WTC11 (cell line): ENCODE data around the gene RCVRN. TPM values are rescaled to one million over a fixed set of nuclear protein-coding genes. Genes with fewer than 3 reads are reported as not detected.
A peak's percentile ranks its signal among the peaks of the same experiment; 100 is the strongest.

Experiments used
- ATAC-seq: fragments of 200-7000 bp; cut with Tn5 transposase; 2 replicates; pipeline ENCODE4 v1.10.0; 2021; ENCODE audit warnings: mild to moderate bottlenecking, moderate library complexity
- CTCF ChIA-PET: fragments of 300-600 bp; sonication (Branson Sonifier 250); formaldehyde crosslinking; loops from one replicate; lab custom pipeline; 2021; ENCODE audit warnings: antibody characterized with exemption; lab: Charles Lee
- POLR2A ChIA-PET: fragments of 350-600 bp; sonication (Branson Sonifier 250); formaldehyde crosslinking; loops from one replicate; lab custom pipeline; 2021; ENCODE audit warnings: antibody characterized with exemption; lab: Charles Lee
- DNase-seq: peaks from one replicate; pipeline ENCODE4 v3.0.0; 2021; ENCODE audit warnings: low spot score
- H3K27ac Mint-ChIP-seq: 2 replicates; pipeline ENCODE4 v1.8.0; 2021; ENCODE audit warnings: mixed read lengths
- H3K27me3 Mint-ChIP-seq: 2 replicates; pipeline ENCODE4 v1.8.0; 2021; ENCODE audit warnings: low read depth, mild to moderate bottlenecking, moderate library complexity, mixed read lengths
- H3K36me3 Mint-ChIP-seq: 2 replicates; pipeline ENCODE4 v1.8.0; 2021; ENCODE audit warnings: mixed read lengths
- H3K4me1 Mint-ChIP-seq: 2 replicates; pipeline ENCODE4 v1.8.0; 2022; ENCODE audit warnings: mixed read lengths
- H3K4me3 Mint-ChIP-seq: 2 replicates; pipeline ENCODE4 v1.8.0; 2021; ENCODE audit warnings: mild to moderate bottlenecking, moderate library complexity, mixed read lengths
- H3K9me3 Mint-ChIP-seq: 2 replicates; pipeline ENCODE4 v1.8.0; 2021; ENCODE audit warnings: mixed read lengths
- ARID4B ChIP-seq: sonication (generic); formaldehyde crosslinking; IDR thresholded peaks from 2 replicates; pipeline ENCODE4 v1.8.0; 2023; ENCODE audit warnings: missing genetic modification reagents, mild to moderate bottlenecking, borderline replicate concordance
- CTCF ChIP-seq: fragments of 200-600 bp; IDR thresholded peaks from 2 replicates; pipeline ENCODE4 v1.8.0; 2022; ENCODE audit warnings: antibody characterized with exemption
- ERG ChIP-seq: fragments of 250-450 bp; sonication (Bioruptor Pico); IDR thresholded peaks from 2 replicates; pipeline ENCODE4 v1.8.0; 2021; ENCODE audit warnings: mild to moderate bottlenecking
- ETV6 ChIP-seq: sonication (generic); formaldehyde crosslinking; IDR thresholded peaks from 2 replicates; pipeline ENCODE4 v1.8.1; 2022; ENCODE audit warnings: mild to moderate bottlenecking, missing genetic modification reagents
- FOXP1 ChIP-seq: sonication (generic); formaldehyde crosslinking; IDR thresholded peaks from 2 replicates; pipeline ENCODE4 v1.8.0; 2022; ENCODE audit warnings: missing genetic modification reagents, mild to moderate bottlenecking, moderate library complexity, borderline replicate concordance
- IRF1 ChIP-seq: sonication (generic); formaldehyde crosslinking; IDR thresholded peaks from 2 replicates; pipeline ENCODE4 v1.8.0; 2023; ENCODE audit warnings: missing genetic modification reagents
- MLX ChIP-seq: sonication (generic); formaldehyde crosslinking; IDR thresholded peaks from 2 replicates; pipeline ENCODE4 v1.8.1; 2023; ENCODE audit warnings: mild to moderate bottlenecking, missing genetic modification reagents, moderate library complexity
- PREB ChIP-seq: sonication (generic); formaldehyde crosslinking; IDR thresholded peaks from 2 replicates; pipeline ENCODE4 v1.8.1; 2022; ENCODE audit warnings: mild to moderate bottlenecking, missing genetic modification reagents, moderate library complexity, borderline replicate concordance
- SP1 ChIP-seq: sonication (generic); formaldehyde crosslinking; conservative IDR thresholded peaks from 2 replicates; pipeline ENCODE4 v1.8.1; 2022; ENCODE audit warnings: missing genetic modification reagents
- USF1 ChIP-seq: sonication (generic); formaldehyde crosslinking; IDR thresholded peaks from 2 replicates; pipeline ENCODE4 v1.8.0; 2022; ENCODE audit warnings: mild to moderate bottlenecking, missing genetic modification reagents
- ZBTB21 ChIP-seq: sonication (generic); formaldehyde crosslinking; IDR thresholded peaks from 2 replicates; pipeline ENCODE4 v1.8.1; 2023; ENCODE audit warnings: mild to moderate bottlenecking, missing genetic modification reagents, borderline replicate concordance
- ZNF232 ChIP-seq: sonication (generic); formaldehyde crosslinking; IDR thresholded peaks from 2 replicates; pipeline ENCODE4 v1.8.0; 2022; ENCODE audit warnings: mild to moderate bottlenecking, missing genetic modification reagents
- ZNF281 ChIP-seq: sonication (generic); formaldehyde crosslinking; IDR thresholded peaks from 2 replicates; pipeline ENCODE4 v1.8.0; 2023; ENCODE audit warnings: mild to moderate bottlenecking, missing genetic modification reagents
- ZSCAN18 ChIP-seq: fragments of 250-450 bp; sonication (Bioruptor Pico); IDR thresholded peaks from 2 replicates; pipeline ENCODE4 v2.1.2; 2022; ENCODE audit warnings: mild to moderate bottlenecking, moderate library complexity
- total RNA-seq: library from RNA; stranded (reverse); gene quantifications from 3 replicates; pipeline ENCODE4 v1.2.3, GENCODE V29; 2021

Gene RCVRN
- total RNA-seq, 1 experiment from 2014 or later, result not detected

- TF ChIP-seq ZNF281 (CRISPR knock-in tag), result no peak
Observed at GRCh38 chr17:9929871-9930270, 24.8 kb upstream of the RCVRN start (continued).

GRCh38 chr17:9928601-9929333, 23.7 kb upstream of the RCVRN start:
- Mint-ChIP-seq H3K4me3 (no peak overlapping the region), H3K4me1 (0 out of 2 replicates have a peak, but pooled peaks cover 8% of the 10 kb centered on the region), H3K27ac (peak overlapping the region; percentile 64; the same call in 1 of the 2 replicates), H3K36me3 (no peaks in the 10 kb centered on the region), H3K9me3 (no peaks in the 10 kb centered on the region), H3K27me3 (no peaks in the 10 kb centered on the region)
- DNase-seq (peak; percentile 72), ATAC-seq (peak; percentile 66)
- ChIA-PET CTCF (interaction anchor here (0.6 to 8.2 kb wide), 35 partner anchors 8 to 686 kb away, joined by 3 to 112 read pairs (median 4); partner anchors contain the start of genes GLP2R and RCVRN), POLR2A (no interaction called here)
- TF ChIP-seq CTCF (peak; percentile 32; the same call in 1 of the 2 replicates), FOXP1 (CRISPR knock-in tag) (no peak)

GRCh38 chr17:9926150-9926804, 21.2 kb upstream of the RCVRN start:
- 0 out of 2 replicates have a peak, but pooled peaks cover 7% of the 10 kb centered on the region for H3K4me1 Mint-ChIP-seq
- H3K9me3 Mint-ChIP-seq, result no peaks in the 10 kb centered on the region
- ATAC-seq (no peak), DNase-seq (no peak)
- H3K4me3 Mint-ChIP-seq, result no peak overlapping the region
- CTCF ChIA-PET, result interaction anchor here (2.6 to 8.2 kb wide), 3 partner anchors 21 to 55 kb away, joined by 13 to 112 read pairs (median 35); partner anchors contain the start of gene RCVRN
- H3K27me3 Mint-ChIP-seq, result no peaks in the 10 kb centered on the region
- H3K27ac Mint-ChIP-seq, result no peak overlapping the region
- H3K36me3 Mint-ChIP-seq, result no peaks in the 10 kb centered on the region
- POLR2A ChIA-PET, result no interaction called here
- TF ChIP-seq PREB (CRISPR knock-in tag) (no peak), ETV6 (CRISPR knock-in tag) (no peak), SP1 (CRISPR knock-in tag) (no peak), ERG (CRISPR knock-in tag) (no peak), ZNF232 (CRISPR knock-in tag) (no peak), USF1 (CRISPR knock-in tag) (no peak), ARID4B (CRISPR knock-in tag) (no peak), ZBTB21 (CRISPR knock-in tag) (no peak), IRF1 (CRISPR knock-in tag) (no peak), ZSCAN18 (no peak), MLX (CRISPR knock-in tag) (no peak)
